ENCODE measurements around the gene LGALS14.

DNA sequence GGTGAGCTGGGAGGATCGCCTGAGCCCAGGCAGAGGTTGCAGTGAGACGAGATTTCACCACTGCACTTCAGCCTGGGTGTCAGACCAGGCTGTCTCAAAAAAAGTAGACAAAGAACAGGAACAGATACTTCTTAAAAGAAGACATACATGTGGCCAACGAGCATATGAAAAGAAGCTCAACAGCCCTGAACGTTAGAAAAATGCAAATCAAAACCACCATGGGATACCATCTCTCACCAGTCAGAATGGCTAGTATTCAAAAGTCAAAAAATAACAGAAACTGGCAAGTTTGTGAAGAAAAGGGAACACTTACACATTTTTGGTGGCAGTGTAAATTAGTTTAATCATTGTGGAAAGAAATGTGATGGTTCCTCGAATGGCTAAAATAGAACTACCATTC is 3.0 kb upstream of the LGALS14 start:
- TF ChIP-seq POLR2AphosphoS5 (IDR thresholded peaks at IDR 0.05; ENCODE audit: low read depth, low read length) (no peak), POLR2A (IDR thresholded peaks at IDR 0.05; ENCODE audit: low read depth, low read length) (no peak)
